GM23338 (cell line): ENCODE results near the gene SH3D19. TPM values are rescaled to one million over a fixed set of nuclear protein-coding genes. Genes with fewer than 3 reads are reported as not detected.

Source experiments
- ATAC-seq: fragments of 200-7000 bp; cut with Tn5 transposase; 3 replicates; pipeline ENCODE4 v1.9.1; 2020
- DNase-seq: peaks from one replicate; pipeline ENCODE4 v3.0.0-alpha.2; 2015; ENCODE audit warnings: low spot score
- H2AFZ ChIP-seq: fragments of 200-600 bp; sonication (generic); 2 replicates; pipeline ENCODE4 v1.8.0; 2016; ENCODE audit warnings: antibody characterized with exemption, mild to moderate bottlenecking, moderate library complexity
- H3F3A ChIP-seq: fragments of 200-600 bp; sonication (generic); replicated peaks from 2 replicates; pipeline ENCODE4 v1.8.0; 2017; ENCODE audit warnings: antibody characterized with exemption, mixed run types, low read depth
- H3K27ac ChIP-seq: fragments of 200-600 bp; sonication (generic); 2 replicates; pipeline ENCODE4 v1.6.1; 2016; ENCODE audit warnings: low read depth
- H3K27me3 ChIP-seq: fragments of 200-600 bp; sonication (generic); 2 replicates; pipeline ENCODE4 v1.8.0; 2016; ENCODE audit warnings: mild to moderate bottlenecking, mixed run types, moderate library complexity; ENCODE audit not compliant: insufficient read depth
- H3K36me3 ChIP-seq: fragments of 200-600 bp; sonication (generic); 2 replicates; pipeline ENCODE4 v1.8.0; 2016; ENCODE audit warnings: mild to moderate bottlenecking; ENCODE audit not compliant: insufficient read depth
- H3K4me1 ChIP-seq: fragments of 200-600 bp; sonication (generic); 2 replicates; pipeline ENCODE4 v1.8.0; 2016; ENCODE audit warnings: mild to moderate bottlenecking, moderate library complexity; ENCODE audit not compliant: insufficient read depth
- H3K4me2 ChIP-seq: fragments of 200-600 bp; sonication (generic); 2 replicates; pipeline ENCODE4 v1.7.1; 2017; ENCODE audit warnings: mixed run types
- H3K4me3 ChIP-seq: fragments of 200-600 bp; sonication (generic); 2 replicates; pipeline ENCODE4 v1.6.1; 2016; ENCODE audit warnings: mixed run types
- H3K79me2 ChIP-seq: fragments of 200-600 bp; sonication (generic); replicated peaks from 2 replicates; pipeline ENCODE4 v1.8.0; 2017; ENCODE audit warnings: mild to moderate bottlenecking; ENCODE audit not compliant: insufficient read depth
- H3K9me2 ChIP-seq: fragments of 200-600 bp; sonication (generic); 2 replicates; pipeline ENCODE4 v1.8.0; 2017; ENCODE audit not compliant: insufficient read depth
- H4K20me1 ChIP-seq: fragments of 200-600 bp; sonication (generic); replicated peaks from 2 replicates; pipeline ENCODE4 v1.8.0; 2017; ENCODE audit warnings: mild to moderate bottlenecking; ENCODE audit not compliant: insufficient read depth
- H3K27ac Mint-ChIP-seq: 2 replicates; pipeline ENCODE4 v1.8.0; 2020; ENCODE audit warnings: inconsistent platforms, mild to moderate bottlenecking, moderate library complexity, mixed read lengths
- H3K27me3 Mint-ChIP-seq: 3 replicates; pipeline ENCODE4 v1.8.0; 2022; ENCODE audit warnings: low read depth, mild to moderate bottlenecking, moderate library complexity, mixed read lengths, inconsistent platforms; ENCODE audit not compliant: insufficient read depth, poor library complexity
- H3K36me3 Mint-ChIP-seq: 3 replicates; pipeline ENCODE4 v1.8.0; 2021; ENCODE audit warnings: low read depth, mild to moderate bottlenecking, inconsistent platforms, moderate library complexity, mixed read lengths
- H3K4me1 Mint-ChIP-seq: 3 replicates; pipeline ENCODE4 v1.8.0; 2020; ENCODE audit warnings: mild to moderate bottlenecking, inconsistent platforms, mixed read lengths
- H3K4me3 Mint-ChIP-seq: 3 replicates; pipeline ENCODE4 v1.8.0; 2021; ENCODE audit warnings: moderate library complexity, mild to moderate bottlenecking, inconsistent platforms, mixed read lengths
- H3K9me3 Mint-ChIP-seq: 3 replicates; pipeline ENCODE4 v1.8.0; 2020; ENCODE audit warnings: moderate library complexity, mild to moderate bottlenecking, inconsistent platforms, mixed read lengths
- CREB1 ChIP-seq: fragments of 250-450 bp; sonication (Bioruptor Pico); IDR thresholded peaks from 2 replicates; pipeline ENCODE4 v1.5.0; 2020; ENCODE audit warnings: low read depth, mild to moderate bottlenecking, moderate library complexity
- CTCF ChIP-seq, 2 experiments: fragments of 200-600 bp in 1 of 2; sonication (generic) in 1 of 2; conservative IDR thresholded peaks; 2 replicates each; pipeline versions ENCODE4 v1.5.1 to v1.6.1; 2016 to 2017; ENCODE audit warnings: antibody characterized with exemption in 2 of 2, low read depth in 2 of 2, mild to moderate bottlenecking in 2 of 2, moderate library complexity in 1 of 2
- ETS1 ChIP-seq: IDR thresholded peaks from 2 replicates; pipeline ENCODE4 v1.6.1; 2016; ENCODE audit warnings: antibody characterized with exemption
- EZH2 ChIP-seq: fragments of 200-600 bp; sonication (generic); IDR thresholded peaks from one replicate; pipeline ENCODE4 v1.8.0; 2017; ENCODE audit warnings: antibody characterized with exemption, mild to moderate bottlenecking, low read depth; ENCODE audit not compliant: unreplicated experiment
- EZH2phosphoT487 ChIP-seq: fragments of 200-600 bp; sonication (generic); IDR thresholded peaks from one replicate; pipeline ENCODE4 v1.8.1; 2018; ENCODE audit warnings: antibody characterized with exemption; ENCODE audit not compliant: unreplicated experiment
- JUNB ChIP-seq: IDR thresholded peaks from one replicate; pipeline ENCODE4 v1.6.1; 2016; ENCODE audit warnings: antibody characterized with exemption; ENCODE audit not compliant: unreplicated experiment
- NANOG ChIP-seq: IDR thresholded peaks from 2 replicates; pipeline ENCODE4 v1.6.1; 2016; ENCODE audit warnings: antibody characterized with exemption, borderline replicate concordance
- POLR2AphosphoS5 ChIP-seq: IDR thresholded peaks from 2 replicates; pipeline ENCODE4 v1.6.1; 2016; ENCODE audit warnings: antibody characterized with exemption, low read depth
- REST ChIP-seq: IDR thresholded peaks from one replicate; pipeline ENCODE4 v1.6.1; 2018; ENCODE audit warnings: antibody characterized with exemption; ENCODE audit not compliant: unreplicated experiment
- STAT1 ChIP-seq: IDR thresholded peaks from one replicate; pipeline ENCODE4 v1.6.1; 2016; ENCODE audit warnings: antibody characterized with exemption; ENCODE audit not compliant: unreplicated experiment
- ZNF114 ChIP-seq: fragments of 250-450 bp; sonication (Bioruptor Pico); IDR thresholded peaks from 2 replicates; pipeline ENCODE4 v1.5.0; 2020; ENCODE audit warnings: mild to moderate bottlenecking, moderate library complexity
- ZNF331 ChIP-seq: fragments of 250-450 bp; sonication (Bioruptor Pico); IDR thresholded peaks from 2 replicates; pipeline ENCODE4 v1.5.0; 2020; ENCODE audit warnings: low read depth, mild to moderate bottlenecking, moderate library complexity
- ZNF462 ChIP-seq: fragments of 250-450 bp; sonication (Bioruptor Pico); IDR thresholded peaks from 2 replicates; pipeline ENCODE4 v1.5.0; 2020; ENCODE audit warnings: mild to moderate bottlenecking, moderate library complexity
- polyA plus RNA-seq: library from polyadenylated mRNA; unstranded; fragments of >200 nt; fragmentation: Nextera tagmentation; extraction: Ambion mirVana; gene quantifications from 2 replicates; pipeline ENCODE4 v1.2.1, GENCODE V29; 2016
- total RNA-seq: library from RNA; depleted of rRNA; stranded (reverse); fragments of >200 nt; shearing (Covaris generic); gene quantifications from 2 replicates; pipeline ENCODE4 v1.2.3, GENCODE V29; 2014

Gene SH3D19
- total and polyA plus RNA-seq, 2 experiments from 2014 or later: 25.3 to 57.4 TPM

GRCh38 chr4:151093203-151093602 lies 232.2 kb downstream of the SH3D19 start:
- Histone ChIP-seq H3F3A (no peaks in the 10 kb centered on the region), H2AFZ (no peak overlapping the region), H3K27ac (no peak overlapping the region), H3K9me2 (no peaks in the 10 kb centered on the region), H3K36me3 (no peaks in the 10 kb centered on the region), H3K4me3 (no peak overlapping the region), H3K4me1 (0 out of 2 replicates have a peak, but pooled peaks cover 3% of the 10 kb centered on the region), H3K27me3 (no peaks in the 10 kb centered on the region), H4K20me1 (no peaks in the 10 kb centered on the region), H3K79me2 (no peaks in the 10 kb centered on the region), H3K4me2 (no peak overlapping the region)
- peak; percentile 53 for DNase-seq
- peak; percentile 65 for ATAC-seq
- Mint-ChIP-seq H3K27ac (no peak overlapping the region), H3K4me1 (peaks cover 8% of the 10 kb centered on the region; the same call in 2 of the 3 replicates), H3K36me3 (no peaks in the 10 kb centered on the region), H3K4me3 (no peak overlapping the region), H3K9me3 (no peaks in the 10 kb centered on the region), H3K27me3 (peaks cover 5% of the 10 kb centered on the region)
- TF ChIP-seq ZNF331 (CRISPR knock-in tag): no peak
- no peak for TF ChIP-seq CTCF (conservative IDR thresholded peaks at IDR 0.05; ENCODE audit: low read depth in 2 of 2)
- TF ChIP-seq ETS1: no peak
- no peak for TF ChIP-seq CREB1
- TF ChIP-seq EZH2phosphoT487: no peak
- TF ChIP-seq NANOG: no peak
- TF ChIP-seq ZNF114: no peak
- no peak for TF ChIP-seq REST
- no peak for TF ChIP-seq POLR2AphosphoS5
- no peak for TF ChIP-seq STAT1
- no peak for TF ChIP-seq ZNF462 (CRISPR knock-in tag)
- TF ChIP-seq EZH2: no peak
- TF ChIP-seq JUNB: no peak
